Large intestine (tissue), 3 donors: ENCODE results near the gene TOR1B. TPM values are rescaled to one million over a fixed set of nuclear protein-coding genes. Genes with fewer than 3 reads are reported as not detected.

Experiments
- DNase-seq, 2 donors: peaks; one replicate each; pipeline versions ENCODE4 v3.0.0 to v3.0.0-alpha.2; 2013
- H3K27ac ChIP-seq: one replicate; pipeline ENCODE4 v1.5.1; 2013; ENCODE audit warnings: low read length
- H3K27me3 ChIP-seq: 2 replicates; pipeline ENCODE4 v1.6.1; 2013; ENCODE audit warnings: low read length; ENCODE audit not compliant: control insufficient read depth, insufficient read depth
- H3K36me3 ChIP-seq: 2 replicates; pipeline ENCODE4 v1.6.1; 2013; ENCODE audit warnings: low read length; ENCODE audit not compliant: control insufficient read depth, insufficient read depth
- H3K4me1 ChIP-seq: one replicate; pipeline ENCODE4 v1.6.1; 2013; ENCODE audit warnings: low read length; ENCODE audit not compliant: control insufficient read depth, insufficient read depth
- H3K4me3 ChIP-seq: one replicate; pipeline ENCODE4 v1.5.1; 2013; ENCODE audit warnings: low read length
- H3K9me3 ChIP-seq: one replicate; pipeline ENCODE4 v1.6.1; 2013; ENCODE audit warnings: mild to moderate bottlenecking, low read depth, low read length, moderate library complexity; ENCODE audit not compliant: control insufficient read depth
- WGBS: methylation state at CpG from one replicate; pipeline ENCODE4 v1.1.5; 2013; ENCODE audit warnings: low lambda C conversion rate; ENCODE audit not compliant: insufficient coverage; 5-methylcytosine and 5-hydroxymethylcytosine counted together
- polyA plus RNA-seq: library from polyadenylated mRNA; unstranded; fragments of 120-200 nt; gene quantifications from one replicate; pipeline ENCODE4 v1.2.1, GENCODE V29; 2013

The TOR1B gene
- polyA plus RNA-seq, 1 donor, result 22.7 TPM

- Histone ChIP-seq H3K27ac (no peak overlapping the region), H3K9me3 (no peaks in the 10 kb centered on the region), H3K27me3 (no peaks in the 10 kb centered on the region), H3K36me3 (peaks cover 66% of the 10 kb centered on the region), H3K4me1 (peaks cover 30% of the 10 kb centered on the region), H3K4me3 (no peak overlapping the region)
- no peak for DNase-seq
- WGBS, result no CpG with 5 or more reads among the region's 9 CpGs
These were observed 9.4 kb downstream of the TOR1B start for GRCh38 chr9:129812385-129812784.

GRCh38 chr9:129813661-129814060 lies 10.7 kb downstream of the TOR1B start:
- Histone ChIP-seq H3K27me3 (no peaks in the 10 kb centered on the region), H3K9me3 (no peaks in the 10 kb centered on the region), H3K4me1 (peaks cover 30% of the 10 kb centered on the region), H3K36me3 (peaks cover 69% of the 10 kb centered on the region), H3K27ac (no peak overlapping the region), H3K4me3 (no peak overlapping the region)
- no peak for DNase-seq
- no CpG with 5 or more reads among the region's 9 CpGs for WGBS

GRCh38 chr9:129814432-129815223 lies 11.6 kb downstream of the TOR1B start:
- H3K27me3 ChIP-seq, result no peaks in the 10 kb centered on the region
- peaks cover 24% of the 10 kb centered on the region for H3K4me1 ChIP-seq
- peaks cover 64% of the 10 kb centered on the region for H3K36me3 ChIP-seq
- H3K4me3 ChIP-seq, result no peak overlapping the region
- DNase-seq, result no peak
- no peak overlapping the region for H3K27ac ChIP-seq
- H3K9me3 ChIP-seq, result no peaks in the 10 kb centered on the region
- 100% methylated on average over 1 of the region's 17 CpGs for WGBS

- no peak overlapping the region for H3K4me3 ChIP-seq
- WGBS, result no CpG with 5 or more reads among the region's 11 CpGs
- H3K27ac ChIP-seq, result no peak overlapping the region
- peaks cover 18% of the 10 kb centered on the region for H3K4me1 ChIP-seq
- H3K9me3 ChIP-seq, result no peaks in the 10 kb centered on the region
- no peaks in the 10 kb centered on the region for H3K27me3 ChIP-seq
- DNase-seq, result no peak
- peaks cover 60% of the 10 kb centered on the region for H3K36me3 ChIP-seq
These were observed 12.3 kb downstream of the TOR1B start for GRCh38 chr9:129815278-129815677.

GRCh38 chr9:129816501-129817435 lies 13.8 kb downstream of the TOR1B start:
- Histone ChIP-seq H3K27ac (no peak overlapping the region), H3K9me3 (no peaks in the 10 kb centered on the region), H3K4me1 (peaks cover 5% of the 10 kb centered on the region), H3K4me3 (no peak overlapping the region), H3K27me3 (no peaks in the 10 kb centered on the region), H3K36me3 (peaks cover 74% of the 10 kb centered on the region)
- DNase-seq, result no peak
- no CpG with 5 or more reads among the region's 14 CpGs for WGBS

- Histone ChIP-seq H3K27me3 (no peaks in the 10 kb centered on the region), H3K4me1 (peaks cover 3% of the 10 kb centered on the region), H3K9me3 (no peaks in the 10 kb centered on the region), H3K27ac (no peak overlapping the region), H3K36me3 (peaks cover 43% of the 10 kb centered on the region), H3K4me3 (peak overlapping the region; percentile 57)
- no peak for DNase-seq
- no CpG with 5 or more reads among the region's 26 CpGs for WGBS
These were observed 20.0 kb downstream of the TOR1B start for GRCh38 chr9:129822898-129823541.

GRCh38 chr9:129823542-129823934 lies 20.6 kb downstream of the TOR1B start:
- H3K27ac ChIP-seq, result peak overlapping the region; percentile 12
- peak overlapping the region; percentile 70 for H3K4me3 ChIP-seq
- H3K36me3 ChIP-seq, result peaks cover 40% of the 10 kb centered on the region
- H3K27me3 ChIP-seq, result no peaks in the 10 kb centered on the region
- H3K4me1 ChIP-seq, result peaks cover 3% of the 10 kb centered on the region
- DNase-seq, result no peak
- H3K9me3 ChIP-seq, result no peaks in the 10 kb centered on the region
- no CpG with 5 or more reads among the region's 15 CpGs for WGBS

GRCh38 chr9:129823935-129824601 lies 21.1 kb downstream of the TOR1B start, which contains the start of gene TOR1A:
Gene TOR1A, minus strand, starts transcription at chr9:129824136. Its CDS starts 51 bp downstream, at chr9:129824085.
- Histone ChIP-seq H3K9me3 (no peaks in the 10 kb centered on the region), H3K4me3 (peak within 1 kb of the TSS; percentile 70), H3K36me3 (peaks cover 40% of the 10 kb centered on the region), H3K27ac (peak within 1 kb of the TSS; percentile 12), H3K27me3 (no peaks in the 10 kb centered on the region), H3K4me1 (peaks cover 3% of the 10 kb centered on the region)
- DNase-seq, result peak; percentile 94 to 95
- no CpG with 5 or more reads among the region's 47 CpGs for WGBS

- H3K4me1 ChIP-seq, result peaks cover 3% of the 10 kb centered on the region
- H3K4me3 ChIP-seq, result no peak overlapping the region
- no peaks in the 10 kb centered on the region for H3K9me3 ChIP-seq
- no peak for DNase-seq
- H3K27me3 ChIP-seq, result no peaks in the 10 kb centered on the region
- H3K36me3 ChIP-seq, result peaks cover 50% of the 10 kb centered on the region
- H3K27ac ChIP-seq, result no peak overlapping the region
- 87% methylated on average over 3 of the region's 6 CpGs for WGBS
These were observed 23.4 kb downstream of the TOR1B start for GRCh38 chr9:129826344-129826743.
